HFFc6 (cell line): ENCODE data around the gene SUB1. TPM values are rescaled to one million over a fixed set of nuclear protein-coding genes. Genes with fewer than 3 reads are reported as not detected.
A peak's percentile ranks its signal among the peaks of the same experiment; 100 is the strongest.

Experiments
- DNase-seq: peaks from one replicate; pipeline ENCODE4 v3.0.0-alpha.2; 2018
- H3K27ac Mint-ChIP-seq: 2 replicates; pipeline ENCODE4 v1.8.0; 2020; ENCODE audit warnings: mild to moderate bottlenecking, mixed read lengths
- H3K27me3 Mint-ChIP-seq: 2 replicates; pipeline ENCODE4 v1.8.0; 2021; ENCODE audit warnings: mild to moderate bottlenecking, moderate library complexity, mixed read lengths; ENCODE audit not compliant: insufficient read depth
- H3K36me3 Mint-ChIP-seq: 2 replicates; pipeline ENCODE4 v1.8.0; 2021; ENCODE audit warnings: low read depth, mixed read lengths
- H3K4me1 Mint-ChIP-seq: 2 replicates; pipeline ENCODE4 v1.8.0; 2020; ENCODE audit warnings: low read depth, mixed read lengths
- H3K4me3 Mint-ChIP-seq: 2 replicates; pipeline ENCODE4 v1.8.0; 2020; ENCODE audit warnings: mild to moderate bottlenecking, moderate library complexity, mixed read lengths
- H3K9me3 Mint-ChIP-seq: 2 replicates; pipeline ENCODE4 v1.8.0; 2020; ENCODE audit warnings: mild to moderate bottlenecking, mixed read lengths
- CTCF ChIP-seq: fragments of 200-600 bp; sonication (generic); IDR thresholded peaks from 2 replicates; pipeline ENCODE4 v1.5.0; 2021; ENCODE audit warnings: antibody characterized with exemption, mild to moderate bottlenecking
- total RNA-seq, 6 experiments: library from RNA; stranded (reverse); fragmentation: NEBNext Ultra II Directional; extraction: Animal tissue kit (Norgen Biotek cat#: 25700); gene quantifications; 2 replicates in 1 of 6; 3 replicates in 5 of 6; pipeline ENCODE4 v1.2.3, GENCODE V29; 2021

Gene SUB1
- total RNA-seq, 6 experiments from 2014 or later, result 288 to 354 (median 319) TPM

GRCh38 chr5:32604800-32605765 lies 19.7 kb downstream of the SUB1 start:
- Mint-ChIP-seq H3K4me3 (no peak overlapping the region), H3K9me3 (no peaks in the 10 kb centered on the region), H3K27me3 (no peaks in the 10 kb centered on the region), H3K27ac (no peak overlapping the region), H3K36me3 (peaks cover 27% of the 10 kb centered on the region), H3K4me1 (peaks cover 23% of the 10 kb centered on the region)
- no peak for TF ChIP-seq CTCF
- DNase-seq, result no peak

GRCh38 chr5:32605766-32606152 lies 20.4 kb downstream of the SUB1 start:
- Mint-ChIP-seq H3K27ac (no peak overlapping the region), H3K4me1 (peaks cover 16% of the 10 kb centered on the region), H3K36me3 (peaks cover 27% of the 10 kb centered on the region), H3K4me3 (no peak overlapping the region), H3K27me3 (no peaks in the 10 kb centered on the region), H3K9me3 (no peaks in the 10 kb centered on the region)
- TF ChIP-seq CTCF, result no peak
- no peak for DNase-seq

GRCh38 chr5:32612134-32612888 lies 27.0 kb downstream of the SUB1 start:
- H3K9me3 Mint-ChIP-seq, result no peaks in the 10 kb centered on the region
- H3K36me3 Mint-ChIP-seq, result no peaks in the 10 kb centered on the region
- no peak for DNase-seq
- H3K27ac Mint-ChIP-seq, result peak overlapping the region; percentile 22; the same call in 1 of the 2 replicates
- no peak overlapping the region for H3K4me3 Mint-ChIP-seq
- no peak for TF ChIP-seq CTCF
- no peaks in the 10 kb centered on the region; the same call in 1 of the 2 replicates for H3K27me3 Mint-ChIP-seq
- H3K4me1 Mint-ChIP-seq, result peaks cover 17% of the 10 kb centered on the region

GRCh38 chr5:32613050-32613672 lies 27.8 kb downstream of the SUB1 start:
- Mint-ChIP-seq H3K4me3 (no peak overlapping the region), H3K36me3 (no peaks in the 10 kb centered on the region), H3K27me3 (no peaks in the 10 kb centered on the region; the same call in 1 of the 2 replicates), H3K27ac (peak overlapping the region; percentile 39; the same call in 1 of the 2 replicates), H3K9me3 (no peaks in the 10 kb centered on the region), H3K4me1 (peaks cover 17% of the 10 kb centered on the region)
- peak; percentile 98 for TF ChIP-seq CTCF
- DNase-seq, result peak; percentile 72

- no peak for TF ChIP-seq CTCF
- no peak overlapping the region for H3K4me3 Mint-ChIP-seq
- no peak for DNase-seq
These were observed 29.9 kb downstream of the SUB1 start for GRCh38 chr5:32615236-32615635.

More at GRCh38 chr5:32615236-32615635, 29.9 kb downstream of the SUB1 start:
- Mint-ChIP-seq H3K9me3 (no peaks in the 10 kb centered on the region), H3K36me3 (no peaks in the 10 kb centered on the region), H3K27me3 (no peaks in the 10 kb centered on the region; the same call in 1 of the 2 replicates), H3K4me1 (peaks cover 17% of the 10 kb centered on the region), H3K27ac (no peak overlapping the region)
